Hepatic stellate cell (primary cell): ENCODE results near the gene GPR142.
A peak's percentile ranks its signal among the peaks of the same experiment; 100 is the strongest.

ENCODE experiments used
- DNase-seq: peaks from one replicate; pipeline ENCODE4 v3.0.0; 2011; ENCODE audit warnings: low spot score

The GPR142 gene

GRCh38 chr17:74345433-74346241 lies 21.7 kb upstream of the GPR142 start:
- DNase-seq = no peak

GRCh38 chr17:74347646-74348045 lies 19.7 kb upstream of the GPR142 start:
- DNase-seq = no peak

- DNase-seq = no peak
Observed at GRCh38 chr17:74349120-74349519, 18.2 kb upstream of the GPR142 start.

- no peak for DNase-seq
Observed at GRCh38 chr17:74350486-74350885, 16.8 kb upstream of the GPR142 start.

GRCh38 chr17:74351552-74352210 lies 15.6 kb upstream of the GPR142 start:
- DNase-seq = no peak

- DNase-seq = no peak
Observed at GRCh38 chr17:74353446-74354060, 13.8 kb upstream of the GPR142 start.

GRCh38 chr17:74354123-74354522 lies 13.2 kb upstream of the GPR142 start:
- DNase-seq = no peak

- no peak for DNase-seq
Observed at GRCh38 chr17:74354561-74354960, 12.7 kb upstream of the GPR142 start.

GRCh38 chr17:74355065-74355464 lies 12.2 kb upstream of the GPR142 start:
- no peak for DNase-seq

GRCh38 chr17:74356646-74357465 lies 10.4 kb upstream of the GPR142 start:
- no peak for DNase-seq

GRCh38 chr17:74357466-74357809 lies 9.9 kb upstream of the GPR142 start:
- DNase-seq = no peak

- DNase-seq = no peak
Observed at GRCh38 chr17:74358697-74359096, 8.6 kb upstream of the GPR142 start.

- DNase-seq = no peak
Observed at GRCh38 chr17:74359916-74360315, 7.4 kb upstream of the GPR142 start.

- no peak for DNase-seq
Observed at GRCh38 chr17:74360899-74361229, 6.4 kb upstream of the GPR142 start.

GRCh38 chr17:74361230-74362068 lies 5.9 kb upstream of the GPR142 start, which contains the start of gene BTBD17:
Gene BTBD17 (minus strand): TSS chr17:74361868. CDS start chr17:74361819, 49 bp downstream.
- no peak for DNase-seq

- no peak for DNase-seq
Observed at GRCh38 chr17:74362069-74362405, 5.3 kb upstream of the GPR142 start.

GRCh38 chr17:74362810-74363498 lies 4.4 kb upstream of the GPR142 start:
- no peak for DNase-seq

GRCh38 chr17:74368341-74369081 lies 1.2 kb downstream of the GPR142 start:
- DNase-seq = peak; percentile 91

GRCh38 chr17:74369221-74369620 lies 1.9 kb downstream of the GPR142 start:
- no peak for DNase-seq
